Chondrocyte (in vitro differentiated cells): ENCODE measurements around the gene TMEM119. TPM values are rescaled to one million over a fixed set of nuclear protein-coding genes. Genes with fewer than 3 reads are reported as not detected.

ENCODE experiments used
- DNase-seq: peaks from one replicate; pipeline ENCODE4 v3.0.0; 2021; ENCODE audit warnings: mixed read lengths, low spot score
- H3K27ac Mint-ChIP-seq: one replicate; pipeline ENCODE4 v1.8.0; 2021; ENCODE audit warnings: mild to moderate bottlenecking, moderate library complexity, mixed read lengths; ENCODE audit not compliant: unreplicated experiment
- H3K27me3 Mint-ChIP-seq: 2 replicates; pipeline ENCODE4 v1.8.0; 2021; ENCODE audit warnings: low read depth, mixed read lengths
- H3K36me3 Mint-ChIP-seq: 2 replicates; pipeline ENCODE4 v1.8.0; 2021; ENCODE audit warnings: low read depth, mixed read lengths
- H3K4me1 Mint-ChIP-seq: 2 replicates; pipeline ENCODE4 v1.8.0; 2021; ENCODE audit warnings: low read depth, mild to moderate bottlenecking, mixed read lengths
- H3K4me3 Mint-ChIP-seq: one replicate; pipeline ENCODE4 v1.8.0; 2021; ENCODE audit warnings: mild to moderate bottlenecking, moderate library complexity, mixed read lengths; ENCODE audit not compliant: unreplicated experiment
- H3K9me3 Mint-ChIP-seq: 2 replicates; pipeline ENCODE4 v1.8.0; 2021; ENCODE audit warnings: low read depth, mixed read lengths
- total RNA-seq: library from RNA; stranded (reverse); gene quantifications from 3 replicates; pipeline ENCODE4 v1.2.1, GENCODE V29; 2021
- TF ChIP-seq, protein P1 (sequence below): fragments of 200-600 bp; sonication (generic); IDR thresholded peaks from 2 replicates; pipeline ENCODE4 v1.5.0; 2021; ENCODE audit warnings: antibody characterized with exemption, mild to moderate bottlenecking, moderate library complexity

Gene TMEM119
- total RNA-seq, 1 donor from 2014 or later = 48.3 TPM

DNA sequence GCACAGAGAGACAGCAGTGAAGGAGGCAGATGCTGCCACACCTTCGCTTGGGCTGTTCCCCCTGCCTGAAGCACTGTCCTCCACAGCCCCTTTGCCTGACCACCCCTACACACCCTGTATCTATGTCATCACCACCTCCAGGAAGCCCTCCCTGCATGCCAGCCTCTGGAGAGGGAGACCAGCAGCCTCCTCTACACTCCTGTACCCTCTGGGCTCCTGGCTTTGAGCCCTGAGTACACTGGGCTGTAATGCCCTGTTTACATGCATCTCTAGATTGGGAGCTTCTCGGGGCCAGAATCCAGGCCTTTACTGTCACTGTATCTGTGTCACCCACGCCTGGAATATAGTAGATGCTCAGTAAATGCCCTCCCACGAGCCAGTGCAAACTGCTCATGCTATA lies 5.9 kb upstream of the TMEM119 start:
- peak overlapping the region; percentile 10 for H3K27ac Mint-ChIP-seq
- TF ChIP-seq, protein P1, sequence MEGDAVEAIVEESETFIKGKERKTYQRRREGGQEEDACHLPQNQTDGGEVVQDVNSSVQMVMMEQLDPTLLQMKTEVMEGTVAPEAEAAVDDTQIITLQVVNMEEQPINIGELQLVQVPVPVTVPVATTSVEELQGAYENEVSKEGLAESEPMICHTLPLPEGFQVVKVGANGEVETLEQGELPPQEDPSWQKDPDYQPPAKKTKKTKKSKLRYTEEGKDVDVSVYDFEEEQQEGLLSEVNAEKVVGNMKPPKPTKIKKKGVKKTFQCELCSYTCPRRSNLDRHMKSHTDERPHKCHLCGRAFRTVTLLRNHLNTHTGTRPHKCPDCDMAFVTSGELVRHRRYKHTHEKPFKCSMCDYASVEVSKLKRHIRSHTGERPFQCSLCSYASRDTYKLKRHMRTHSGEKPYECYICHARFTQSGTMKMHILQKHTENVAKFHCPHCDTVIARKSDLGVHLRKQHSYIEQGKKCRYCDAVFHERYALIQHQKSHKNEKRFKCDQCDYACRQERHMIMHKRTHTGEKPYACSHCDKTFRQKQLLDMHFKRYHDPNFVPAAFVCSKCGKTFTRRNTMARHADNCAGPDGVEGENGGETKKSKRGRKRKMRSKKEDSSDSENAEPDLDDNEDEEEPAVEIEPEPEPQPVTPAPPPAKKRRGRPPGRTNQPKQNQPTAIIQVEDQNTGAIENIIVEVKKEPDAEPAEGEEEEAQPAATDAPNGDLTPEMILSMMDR = no peak
- H3K4me3 Mint-ChIP-seq = no peak overlapping the region
- no peaks in the 10 kb centered on the region for H3K27me3 Mint-ChIP-seq
- H3K9me3 Mint-ChIP-seq = no peaks in the 10 kb centered on the region
- no peaks in the 10 kb centered on the region for H3K36me3 Mint-ChIP-seq
- H3K4me1 Mint-ChIP-seq = peaks cover 21% of the 10 kb centered on the region
- DNase-seq = no peak

DNA sequence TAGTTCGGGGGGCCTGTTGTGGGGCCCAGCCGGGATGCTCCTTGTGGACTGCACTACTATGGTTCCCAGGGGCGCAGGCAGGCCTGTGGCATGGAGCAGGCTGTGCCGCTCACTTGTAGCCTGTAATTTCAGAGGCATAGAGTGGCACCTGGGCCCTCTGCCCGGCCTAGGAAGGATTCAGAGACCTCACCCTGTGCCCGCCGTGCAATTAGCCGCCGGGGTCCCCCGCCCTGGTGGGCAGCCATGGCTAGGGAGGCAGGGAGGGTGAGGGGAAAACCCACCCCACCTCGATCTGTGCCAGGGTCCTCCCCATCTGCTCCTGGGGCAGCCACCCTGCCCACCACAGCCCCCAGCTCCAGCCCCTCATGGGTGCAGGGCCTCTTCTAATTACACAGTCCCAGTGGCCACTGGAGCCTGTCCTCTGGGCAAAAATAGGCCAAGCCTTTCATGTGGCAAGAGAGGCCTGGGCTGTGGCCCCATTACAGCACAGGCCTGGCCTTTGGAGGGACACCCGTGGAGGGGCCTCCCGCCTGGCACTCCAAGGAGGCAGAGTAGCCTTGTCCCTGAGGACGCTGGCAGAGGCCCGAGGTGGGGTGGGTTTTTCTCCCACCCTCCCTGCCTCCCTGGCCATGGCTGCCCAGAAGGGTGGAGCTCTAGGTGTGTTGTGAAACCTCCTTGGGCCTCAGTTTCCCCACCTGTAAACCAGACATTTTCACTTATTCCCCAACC lies 5.3 kb upstream of the TMEM119 start:
- Mint-ChIP-seq H3K4me3 (no peak overlapping the region), H3K36me3 (no peaks in the 10 kb centered on the region)
- TF ChIP-seq, protein P1 = no peak

DNA sequence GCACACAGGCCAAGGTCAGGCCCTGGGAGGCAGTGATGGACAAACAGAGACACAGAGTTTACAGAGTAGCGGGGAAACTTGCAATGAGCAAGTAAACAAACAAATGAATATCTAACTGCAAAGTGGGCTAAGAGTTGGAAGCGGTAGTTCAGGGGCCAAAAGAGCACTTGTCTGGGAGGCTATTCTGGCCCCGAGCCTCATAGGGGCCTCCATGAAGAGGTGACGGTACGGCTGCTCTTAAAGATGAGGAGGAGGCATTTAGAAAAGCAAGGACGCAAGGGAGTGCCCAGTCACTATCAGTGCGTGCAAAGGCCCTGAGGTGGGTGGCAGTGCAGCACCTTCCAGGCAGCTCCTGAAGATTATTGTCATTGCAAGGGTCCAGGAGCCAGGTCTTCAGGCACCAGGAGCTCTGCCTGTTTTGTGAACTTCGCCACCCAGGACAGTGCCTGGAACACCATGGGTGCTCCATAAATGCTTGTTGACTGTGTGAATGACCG lies 4.4 kb upstream of the TMEM119 start:
- TF ChIP-seq, protein P1 = no peak
- no peaks in the 10 kb centered on the region for H3K36me3 Mint-ChIP-seq
- H3K27me3 Mint-ChIP-seq = no peaks in the 10 kb centered on the region
- no peak overlapping the region for H3K4me3 Mint-ChIP-seq
- no peaks in the 10 kb centered on the region for H3K9me3 Mint-ChIP-seq
- H3K4me1 Mint-ChIP-seq = peaks cover 26% of the 10 kb centered on the region
- no peak for DNase-seq
- H3K27ac Mint-ChIP-seq = no peak overlapping the region

More for the DNA sequence above, 5.3 kb upstream of the TMEM119 start:
- Mint-ChIP-seq H3K4me1 (peaks cover 19% of the 10 kb centered on the region), H3K9me3 (no peaks in the 10 kb centered on the region), H3K27ac (no peak overlapping the region), H3K27me3 (no peaks in the 10 kb centered on the region)
- DNase-seq = no peak

DNA sequence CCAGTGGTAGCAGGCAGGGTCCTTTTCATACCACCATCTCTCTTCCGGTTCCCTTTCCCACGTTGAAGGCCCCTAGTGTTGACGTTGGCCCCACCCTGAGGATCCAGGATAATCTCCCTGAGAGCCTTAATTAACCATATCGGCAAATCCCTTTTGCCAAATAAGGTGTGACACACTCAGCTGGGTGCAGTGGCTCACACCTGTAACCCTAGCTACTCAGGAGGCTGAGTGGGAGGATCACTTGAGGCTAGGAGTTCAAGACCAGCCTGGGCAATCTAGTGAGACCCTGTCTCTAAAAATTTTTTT lies 2.8 kb upstream of the TMEM119 start:
- DNase-seq = no peak
- Mint-ChIP-seq H3K9me3 (no peaks in the 10 kb centered on the region), H3K4me1 (peaks cover 30% of the 10 kb centered on the region), H3K36me3 (no peaks in the 10 kb centered on the region), H3K4me3 (no peak overlapping the region), H3K27me3 (no peaks in the 10 kb centered on the region), H3K27ac (no peak overlapping the region)
- TF ChIP-seq, protein P1 = no peak

DNA sequence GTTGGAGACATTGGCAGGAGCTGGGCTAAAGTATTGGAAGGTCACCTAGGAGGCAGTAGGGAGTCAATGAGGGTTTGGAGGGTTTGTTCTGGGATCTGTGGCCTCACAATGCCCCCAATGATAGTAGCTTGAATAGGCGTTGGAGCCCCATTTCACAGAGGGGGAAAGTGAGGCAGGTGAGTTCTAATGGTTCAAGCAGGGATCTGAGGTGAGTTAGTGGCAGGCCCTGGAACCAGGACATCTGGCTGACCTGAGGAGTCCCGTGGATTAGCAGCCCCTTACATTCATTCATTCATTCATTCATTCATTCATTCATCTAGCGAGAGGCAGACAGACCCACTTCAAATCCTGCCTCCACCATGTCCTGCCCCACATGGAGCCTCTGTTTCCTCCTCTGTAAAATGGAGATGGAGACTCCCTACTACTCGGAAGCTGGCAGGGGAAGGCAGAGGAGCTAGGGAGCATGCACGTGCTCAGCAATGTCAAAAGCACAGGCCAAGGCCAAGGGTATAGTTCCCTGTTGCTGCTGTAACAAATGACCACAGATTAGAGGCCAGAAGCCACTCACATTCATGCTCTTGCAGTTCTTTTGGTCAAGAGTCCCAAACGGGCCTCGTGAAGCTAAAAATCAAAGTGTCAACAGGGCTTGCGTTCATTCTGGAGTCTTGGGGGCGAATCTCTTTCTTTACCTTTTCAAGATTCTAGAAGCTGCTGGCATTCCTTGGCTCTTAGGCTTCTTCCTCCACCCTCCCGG lies 2.2 kb upstream of the TMEM119 start:
- no peak for DNase-seq
- Mint-ChIP-seq H3K4me3 (no peak overlapping the region), H3K4me1 (peaks cover 24% of the 10 kb centered on the region), H3K36me3 (no peaks in the 10 kb centered on the region), H3K27me3 (no peaks in the 10 kb centered on the region), H3K27ac (no peak overlapping the region), H3K9me3 (no peaks in the 10 kb centered on the region)
- TF ChIP-seq, protein P1 = no peak
